Ishikawa (cell line): Measurements from ENCODE around the gene PRKAR2A.

ENCODE experiments used
- EP300 ChIP-seq: IDR thresholded peaks from 2 replicates; pipeline ENCODE4 v1.6.1; 2012; ENCODE audit warnings: borderline replicate concordance
- REST ChIP-seq: IDR thresholded peaks from 2 replicates; pipeline ENCODE4 v1.6.1; 2012; ENCODE audit warnings: low read depth, mild to moderate bottlenecking
- TAF1 ChIP-seq: IDR thresholded peaks from 2 replicates; pipeline ENCODE4 v1.6.1; 2012; ENCODE audit warnings: low read depth, mild to moderate bottlenecking
- ZBTB7A ChIP-seq: IDR thresholded peaks from 2 replicates; pipeline ENCODE4 v1.6.1; 2012; ENCODE audit warnings: low read depth

- TF ChIP-seq REST (no peak), TAF1 (no peak), ZBTB7A (no peak), EP300 (no peak)
These were observed 21.2 kb downstream of the PRKAR2A start for GRCh38 chr3:48826451-48826850.
